K562 (cell line): ENCODE data around the gene PIK3C2A. TPM values are rescaled to one million over a fixed set of nuclear protein-coding genes. Genes with fewer than 3 reads are reported as not detected.

Experiments used
- AFF4 ChIP-seq: sonication (generic); formaldehyde crosslinking; IDR thresholded peaks from 2 replicates; pipeline ENCODE4 v1.8.0; 2023; ENCODE audit warnings: mild to moderate bottlenecking, missing genetic modification reagents
- BDP1 ChIP-seq: IDR thresholded peaks from 3 replicates; pipeline ENCODE4 v1.6.1; 2011; ENCODE audit not compliant: insufficient read length, insufficient read depth
- CXXC5 ChIP-seq: fragments of 250-450 bp; sonication (Bioruptor Pico); IDR thresholded peaks from 2 replicates; pipeline ENCODE4 v1.8.0; 2022; ENCODE audit warnings: inconsistent platforms, mild to moderate bottlenecking, moderate library complexity
- FOXM1 ChIP-seq, 2 experiments: fragments of 450-650 bp in 1 of 2; sonication (generic) in 1 of 2; formaldehyde crosslinking in 1 of 2; IDR thresholded peaks; 2 replicates each; pipeline versions ENCODE4 v1.6.1 to v1.9.0; 2017 to 2022; ENCODE audit warnings: low read depth in 2 of 2, mild to moderate bottlenecking in 2 of 2, missing genetic modification reagents in 1 of 2, moderate library complexity in 1 of 2
- HCFC1 ChIP-seq: IDR thresholded peaks from 2 replicates; pipeline ENCODE4 v1.6.1; 2012; ENCODE audit warnings: low read depth, low read length, improper control_type of control experiment
- KAT8 ChIP-seq: fragments of 450-650 bp; IDR thresholded peaks from 2 replicates; pipeline ENCODE4 v1.6.1; 2016; ENCODE audit warnings: low read depth, mild to moderate bottlenecking
- NUFIP1 ChIP-seq: fragments of 450-650 bp; IDR thresholded peaks from 2 replicates; pipeline ENCODE4 v1.6.1; 2018; ENCODE audit not compliant: partially characterized antibody
- RHOXF2B ChIP-seq: fragments of 250-450 bp; sonication (Bioruptor Pico); conservative IDR thresholded peaks from 2 replicates; pipeline ENCODE4 v1.5.1; 2021
- UBTF ChIP-seq, 2 experiments: IDR thresholded peaks; 2 replicates each; pipeline ENCODE4 v1.6.1; 2012; ENCODE audit warnings: improper control_type of control experiment in 2 of 2, low read depth in 2 of 2, low read length in 2 of 2, borderline replicate concordance in 1 of 2
- YY1 ChIP-seq, 3 experiments: IDR thresholded peaks; 2 replicates each; pipeline ENCODE4 v1.6.1; 2011; ENCODE audit warnings: low read length in 2 of 3, mild to moderate bottlenecking in 2 of 3, moderate library complexity in 2 of 3, borderline replicate concordance in 1 of 3, control low read depth in 1 of 3, low read depth in 1 of 3; ENCODE audit not compliant: insufficient read depth in 3 of 3, insufficient replicate concordance in 2 of 3, control insufficient read depth in 1 of 3, insufficient read length in 1 of 3; ENCODE audit errors: extremely low read depth in 1 of 3
- ZFP1 ChIP-seq: fragments of 450-650 bp; formaldehyde crosslinking; IDR thresholded peaks from 2 replicates; pipeline ENCODE4 v1.4.0; 2020; ENCODE audit warnings: mild to moderate bottlenecking, mixed read lengths
- ZNF316 ChIP-seq: fragments of 450-650 bp; IDR thresholded peaks from 2 replicates; pipeline ENCODE4 v1.6.1; 2016
- ZNF740 ChIP-seq, 3 experiments: fragments of 200-800 bp in 1 of 3; sonication (Bioruptor generic) in 1 of 3; sonication (generic) in 1 of 3; formaldehyde crosslinking in 1 of 3; IDR thresholded peaks; 2 replicates each; pipeline versions ENCODE4 v1.6.1 to v1.8.0; 2016 to 2022; ENCODE audit warnings: mild to moderate bottlenecking in 2 of 3, missing compliant biosample characterization in 2 of 3, missing genetic modification characterization in 2 of 3, missing genetic modification reagents in 1 of 3
- polyA plus RNA-seq, 8 experiments: library from polyadenylated mRNA; depleted of rRNA in 4 of 8; stranded (reverse) in 5 of 8; unstranded in 3 of 8; fragments of >200 nt; fragmentation: Nextera tagmentation in 2 of 8; fragmentation: Illumina TruSeq in 1 of 8; extraction: Ambion mirVana in 2 of 8; extraction: Trizol in 1 of 8; gene quantifications; 2 replicates each; pipeline versions ENCODE4 v1.2.1 to v1.2.3, GENCODE V29; 2011 to 2014; ENCODE audit warnings: inconsistent platforms in 1 of 8, missing spikeins in 1 of 8
- total RNA-seq, 7 experiments: library from RNA; depleted of rRNA in 6 of 7; stranded (reverse); fragments of >200 nt in 6 of 7; fragmentation: Illumina TruSeq in 2 of 7; extraction: Trizol in 2 of 7; gene quantifications; 2 replicates each; pipeline versions ENCODE4 v1.2.1 to v1.2.3, GENCODE V29; 2011 to 2021; ENCODE audit warnings: low replicate concordance in 1 of 7
- TF ChIP-seq, protein P1 (sequence below): fragments of 250-450 bp; sonication (Bioruptor Pico); IDR thresholded peaks from 2 replicates; pipeline ENCODE4 v1.8.0; 2021; ENCODE audit warnings: moderate library complexity, mild to moderate bottlenecking, inconsistent platforms
- TF ChIP-seq, protein P2 (sequence below): fragments of 250-450 bp; sonication (Bioruptor Pico); IDR thresholded peaks from 2 replicates; pipeline ENCODE4 v1.4.0; 2020

Gene PIK3C2A
- total and polyA plus RNA-seq, 9 of the 15 experiments (the other 6 are each of a cell fraction or from before 2014, with no cell fraction given) = 3.1 to 25.2 (median 15.6) TPM

DNA sequence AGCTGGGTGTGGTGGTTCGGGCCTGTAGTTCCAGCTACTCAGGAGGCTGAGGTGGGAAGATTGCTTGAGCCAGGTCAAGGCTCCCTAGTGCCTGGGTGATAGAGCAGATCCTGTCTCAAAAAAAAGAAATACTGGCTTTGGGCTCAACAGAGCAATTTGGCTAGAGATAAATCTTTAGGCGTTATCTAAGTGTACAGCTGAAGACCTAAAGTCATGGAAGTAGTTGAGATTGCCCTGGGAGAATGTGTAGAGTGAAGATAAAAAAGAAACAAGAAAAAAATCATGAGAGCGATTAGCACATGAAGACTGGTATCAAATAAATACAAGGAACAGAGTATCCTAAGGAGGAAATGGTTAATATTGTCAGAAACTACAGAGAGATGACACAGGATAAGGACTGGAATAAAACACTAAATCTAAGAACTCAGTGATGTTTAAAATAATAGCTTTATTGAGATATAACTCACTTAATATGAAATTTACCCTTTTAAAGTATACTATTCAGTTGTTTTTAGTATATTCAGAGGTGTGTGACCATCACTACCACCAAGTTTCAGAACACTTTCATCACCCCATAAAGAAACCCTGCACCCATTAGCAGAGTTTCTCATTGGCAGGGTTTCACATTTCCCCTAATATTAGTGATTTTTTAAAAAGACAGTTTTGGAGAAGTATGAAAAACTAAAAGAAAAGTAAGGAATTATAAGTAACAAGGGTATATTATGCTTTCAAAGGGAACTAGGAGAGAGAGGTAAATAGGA is 20.7 kb downstream of the PIK3C2A start (continued):
- TF ChIP-seq, protein P1, sequence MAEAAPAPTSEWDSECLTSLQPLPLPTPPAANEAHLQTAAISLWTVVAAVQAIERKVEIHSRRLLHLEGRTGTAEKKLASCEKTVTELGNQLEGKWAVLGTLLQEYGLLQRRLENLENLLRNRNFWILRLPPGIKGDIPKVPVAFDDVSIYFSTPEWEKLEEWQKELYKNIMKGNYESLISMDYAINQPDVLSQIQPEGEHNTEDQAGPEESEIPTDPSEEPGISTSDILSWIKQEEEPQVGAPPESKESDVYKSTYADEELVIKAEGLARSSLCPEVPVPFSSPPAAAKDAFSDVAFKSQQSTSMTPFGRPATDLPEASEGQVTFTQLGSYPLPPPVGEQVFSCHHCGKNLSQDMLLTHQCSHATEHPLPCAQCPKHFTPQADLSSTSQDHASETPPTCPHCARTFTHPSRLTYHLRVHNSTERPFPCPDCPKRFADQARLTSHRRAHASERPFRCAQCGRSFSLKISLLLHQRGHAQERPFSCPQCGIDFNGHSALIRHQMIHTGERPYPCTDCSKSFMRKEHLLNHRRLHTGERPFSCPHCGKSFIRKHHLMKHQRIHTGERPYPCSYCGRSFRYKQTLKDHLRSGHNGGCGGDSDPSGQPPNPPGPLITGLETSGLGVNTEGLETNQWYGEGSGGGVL = no peak
- peak; percentile 99 for TF ChIP-seq FOXM1 (IDR thresholded peaks at IDR 0.05; ENCODE audit: low read depth)
- TF ChIP-seq FOXM1 (CRISPR knock-in tag; IDR thresholded peaks at IDR 0.05; ENCODE audit: low read depth) = no peak
- no peak for TF ChIP-seq AFF4 (CRISPR knock-in tag)
- TF ChIP-seq NUFIP1 = no peak
- no peak for TF ChIP-seq UBTF (IDR thresholded peaks at IDR 0.05; ENCODE audit: borderline replicate concordance in 1 of 2, low read depth in 2 of 2, low read length in 2 of 2)
- TF ChIP-seq ZNF316 = no peak
- TF ChIP-seq YY1 (IDR thresholded peaks at IDR 0.05; ENCODE audit: borderline replicate concordance in 1 of 3, control insufficient read depth in 1 of 3, extremely low read depth in 1 of 3, insufficient read depth in 3 of 3, insufficient read length in 1 of 3, insufficient replicate concordance in 2 of 3, low read depth in 1 of 3, low read length in 2 of 3) = no peak
- no peak for TF ChIP-seq ZFP1 (CRISPR knock-in tag)
- TF ChIP-seq, protein P2, sequence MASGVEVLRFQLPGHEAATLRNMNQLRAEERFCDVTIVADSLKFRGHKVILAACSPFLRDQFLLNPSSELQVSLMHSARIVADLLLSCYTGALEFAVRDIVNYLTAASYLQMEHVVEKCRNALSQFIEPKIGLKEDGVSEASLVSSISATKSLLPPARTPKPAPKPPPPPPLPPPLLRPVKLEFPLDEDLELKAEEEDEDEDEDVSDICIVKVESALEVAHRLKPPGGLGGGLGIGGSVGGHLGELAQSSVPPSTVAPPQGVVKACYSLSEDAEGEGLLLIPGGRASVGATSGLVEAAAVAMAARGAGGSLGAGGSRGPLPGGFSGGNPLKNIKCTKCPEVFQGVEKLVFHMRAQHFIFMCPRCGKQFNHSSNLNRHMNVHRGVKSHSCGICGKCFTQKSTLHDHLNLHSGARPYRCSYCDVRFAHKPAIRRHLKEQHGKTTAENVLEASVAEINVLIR (CRISPR knock-in tag) = no peak
- TF ChIP-seq ZNF740 (CRISPR knock-in tag; IDR thresholded peaks at IDR 0.05) = no peak
- no peak for TF ChIP-seq ZNF740 (tag; IDR thresholded peaks at IDR 0.05)
- peak; percentile 78 for TF ChIP-seq CXXC5 (CRISPR knock-in tag)
- no peak for TF ChIP-seq RHOXF2B (CRISPR knock-in tag)
- TF ChIP-seq BDP1 = no peak
- TF ChIP-seq HCFC1 = no peak
- no peak for TF ChIP-seq KAT8
